Left lung (tissue), 10 donors: ENCODE results near the gene PTPRN2. TPM values are rescaled to one million over a fixed set of nuclear protein-coding genes. Genes with fewer than 3 reads are reported as not detected.
A peak's percentile ranks its signal among the peaks of the same experiment; 100 is the strongest.

ENCODE experiments used
- ATAC-seq: fragments of 200-7000 bp; cut with Tn5 transposase; one replicate; pipeline ENCODE4 v1.9.1; 2020; ENCODE audit warnings: moderate library complexity
- DNase-seq, 4 donors: peaks; one replicate each; pipeline ENCODE4 v3.0.0-alpha.2; 2013 to 2020
- H3K27ac ChIP-seq, 2 donors: fragments of 200-600 bp; sonication (generic) in 1 of 2; one replicate each; pipeline versions ENCODE4 v1.5.0 to v1.8.0; 2020 to 2021
- H3K27me3 ChIP-seq, 2 donors: fragments of 200-600 bp; sonication (generic) in 1 of 2; one replicate each; pipeline versions ENCODE4 v1.5.0 to v1.8.0; 2020 to 2021
- H3K36me3 ChIP-seq, 2 donors: fragments of 200-600 bp; sonication (generic) in 1 of 2; one replicate each; pipeline versions ENCODE4 v1.5.0 to v1.8.0; 2020 to 2021
- H3K4me1 ChIP-seq, 2 donors: fragments of 200-600 bp; one replicate each; pipeline ENCODE4 v1.8.0; 2021
- H3K4me3 ChIP-seq, 2 donors: fragments of 200-600 bp; sonication (generic) in 1 of 2; one replicate each; pipeline versions ENCODE4 v1.5.0 to v1.8.0; 2020 to 2021; ENCODE audit warnings: mild to moderate bottlenecking in 1 of 2
- H3K9me3 ChIP-seq, 2 donors: fragments of 200-600 bp; sonication (generic) in 1 of 2; one replicate each; pipeline versions ENCODE4 v1.5.0 to v1.8.0; 2020 to 2021
- CTCF ChIP-seq, 2 donors: fragments of 200-600 bp; sonication (generic) in 1 of 2; IDR thresholded peaks; one replicate each; pipeline versions ENCODE4 v1.5.0 to v1.8.0; 2021; ENCODE audit warnings: antibody characterized with exemption in 2 of 2
- intact Hi-C, 2 donors: fragments of 100-400 bp; cut with DNase I; formaldehyde crosslinking; loops; one replicate each; pipeline versions ENCODE4 v1.11.2 to v1.14.2; 2022
- polyA plus RNA-seq, 6 donors: library from polyadenylated mRNA; unstranded; fragments of 120-200 nt; gene quantifications; one replicate each; pipeline ENCODE4 v1.2.1, GENCODE V29; 2013; ENCODE audit not compliant: insufficient read length in 6 of 6
- total RNA-seq, 2 donors: library from RNA; stranded (reverse); fragmentation: NEBNext Ultra II Directional; extraction: Animal tissue kit (Norgen Biotek cat#: 25700); gene quantifications; one replicate each; pipeline ENCODE4 v1.2.1, GENCODE V29; 2021
- donor health status: DM: no; HTN: yes; CAD: no.
- donor health status: DM: no; HTN: no; CAD: no.

Gene PTPRN2
- total and polyA plus RNA-seq, 8 donors: 4.0 to 7.8 (median 6.8) TPM

GRCh38 chr7:157757776-157758467 lies 829.7 kb downstream of the PTPRN2 start:
- DNase-seq: peak in 1 of 4 donors; percentile 78
- H3K4me3 ChIP-seq: no peak overlapping the region
- ATAC-seq: no peak
- no peaks in the 10 kb centered on the region for H3K27me3 ChIP-seq
- intact Hi-C loops: no loop called here
- H3K27ac ChIP-seq: no peak overlapping the region
- H3K9me3 ChIP-seq: peaks cover 0 to 4% of the 10 kb centered on the region in 2 donors
- TF ChIP-seq CTCF (IDR thresholded peaks at IDR 0.05): no peak
- no peaks in the 10 kb centered on the region for H3K36me3 ChIP-seq
- no peaks in the 10 kb centered on the region for H3K4me1 ChIP-seq

- no peak overlapping the region for H3K27ac ChIP-seq
- DNase-seq (no peak), ATAC-seq (no peak)
- no peaks in the 10 kb centered on the region for H3K9me3 ChIP-seq
- no peaks in the 10 kb centered on the region for H3K27me3 ChIP-seq
- no peak overlapping the region for H3K4me3 ChIP-seq
- no peaks in the 10 kb centered on the region for H3K4me1 ChIP-seq
- no peak for TF ChIP-seq CTCF (IDR thresholded peaks at IDR 0.05)
- no peaks in the 10 kb centered on the region for H3K36me3 ChIP-seq
- intact Hi-C loops: no loop called here
Observed at GRCh38 chr7:157757211-157757610, 830.4 kb downstream of the PTPRN2 start.

- no peak overlapping the region for H3K27ac ChIP-seq
- TF ChIP-seq CTCF (IDR thresholded peaks at IDR 0.05): no peak
- no peaks in the 10 kb centered on the region for H3K36me3 ChIP-seq
- no peaks in the 10 kb centered on the region for H3K4me1 ChIP-seq
- H3K9me3 ChIP-seq: no peaks in the 10 kb centered on the region
- DNase-seq (no peak), ATAC-seq (no peak)
- H3K4me3 ChIP-seq: no peak overlapping the region
- intact Hi-C loops: no loop called here
- H3K27me3 ChIP-seq: no peaks in the 10 kb centered on the region
Observed at GRCh38 chr7:157755741-157756140, 831.9 kb downstream of the PTPRN2 start.

GRCh38 chr7:157754416-157754790 lies 833.2 kb downstream of the PTPRN2 start:
- Histone ChIP-seq H3K4me1 (no peaks in the 10 kb centered on the region), H3K27ac (no peak overlapping the region), H3K27me3 (no peaks in the 10 kb centered on the region), H3K4me3 (no peak overlapping the region), H3K36me3 (no peaks in the 10 kb centered on the region), H3K9me3 (no peaks in the 10 kb centered on the region)
- TF ChIP-seq CTCF (IDR thresholded peaks at IDR 0.05): no peak
- intact Hi-C loops: no loop called here
- ATAC-seq: no peak
- DNase-seq: peak in 1 of 4 donors; percentile 32

- Histone ChIP-seq H3K4me3 (no peak overlapping the region), H3K9me3 (no peaks in the 10 kb centered on the region), H3K27ac (no peak overlapping the region), H3K27me3 (no peaks in the 10 kb centered on the region), H3K4me1 (no peaks in the 10 kb centered on the region), H3K36me3 (no peaks in the 10 kb centered on the region)
- no peak for TF ChIP-seq CTCF (IDR thresholded peaks at IDR 0.05)
- ATAC-seq: no peak
- DNase-seq: peak in 1 of 4 donors; percentile 69
- intact Hi-C loops: no loop called here
Observed at GRCh38 chr7:157753713-157754415, 833.8 kb downstream of the PTPRN2 start.
